ENCODE data around the gene SEMA3F. TPM values are rescaled to one million over a fixed set of nuclear protein-coding genes. Genes with fewer than 3 reads are reported as not detected.

The SEMA3F gene
- total RNA-seq, 4 donors from 2014 or later = 13.2 to 44.2 (median 38.2) TPM

DNA sequence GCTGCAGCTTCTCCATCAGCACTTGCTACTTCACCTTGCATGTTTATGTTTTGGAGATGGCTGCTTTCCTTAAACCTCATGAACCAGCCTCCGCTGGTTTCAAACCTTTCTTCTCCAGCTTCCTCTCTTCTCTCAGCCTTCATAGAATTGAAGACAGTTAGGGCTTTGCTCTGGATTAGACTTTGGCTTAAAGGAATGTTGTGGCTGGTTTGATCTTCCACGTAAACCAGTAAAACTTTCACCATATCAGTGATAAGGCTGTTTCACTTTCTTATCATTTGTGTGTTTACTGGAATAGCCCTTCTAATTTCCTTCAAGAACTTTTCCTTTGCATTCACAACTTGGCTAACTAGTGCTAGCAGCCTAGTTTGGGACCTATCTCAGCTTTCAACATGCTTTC, 24.6 kb downstream of the SEMA3F start:
- no peak overlapping the region for H3K27ac ChIP-seq
- H3K27me3 ChIP-seq = no peaks in the 10 kb centered on the region
- H3K4me3 ChIP-seq (replicated peaks in 1 of 3) = no peak overlapping the region
- no peak for TF ChIP-seq POLR2A (IDR thresholded peaks at IDR 0.05)
- TF ChIP-seq, protein P1, sequence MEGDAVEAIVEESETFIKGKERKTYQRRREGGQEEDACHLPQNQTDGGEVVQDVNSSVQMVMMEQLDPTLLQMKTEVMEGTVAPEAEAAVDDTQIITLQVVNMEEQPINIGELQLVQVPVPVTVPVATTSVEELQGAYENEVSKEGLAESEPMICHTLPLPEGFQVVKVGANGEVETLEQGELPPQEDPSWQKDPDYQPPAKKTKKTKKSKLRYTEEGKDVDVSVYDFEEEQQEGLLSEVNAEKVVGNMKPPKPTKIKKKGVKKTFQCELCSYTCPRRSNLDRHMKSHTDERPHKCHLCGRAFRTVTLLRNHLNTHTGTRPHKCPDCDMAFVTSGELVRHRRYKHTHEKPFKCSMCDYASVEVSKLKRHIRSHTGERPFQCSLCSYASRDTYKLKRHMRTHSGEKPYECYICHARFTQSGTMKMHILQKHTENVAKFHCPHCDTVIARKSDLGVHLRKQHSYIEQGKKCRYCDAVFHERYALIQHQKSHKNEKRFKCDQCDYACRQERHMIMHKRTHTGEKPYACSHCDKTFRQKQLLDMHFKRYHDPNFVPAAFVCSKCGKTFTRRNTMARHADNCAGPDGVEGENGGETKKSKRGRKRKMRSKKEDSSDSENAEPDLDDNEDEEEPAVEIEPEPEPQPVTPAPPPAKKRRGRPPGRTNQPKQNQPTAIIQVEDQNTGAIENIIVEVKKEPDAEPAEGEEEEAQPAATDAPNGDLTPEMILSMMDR (IDR thresholded peaks at IDR 0.05) = no peak
- peaks cover 6 to 8% of the 10 kb centered on the region in 2 donors for H3K36me3 ChIP-seq
- H3K4me1 ChIP-seq = no peaks in the 10 kb centered on the region
- intact Hi-C loops (cut with DNase I) = no loop called here
- 47 to 91% methylated on average over 2 of the region's 2 CpGs for WGBS, 2 donors
- H3K9me3 ChIP-seq = no peaks in the 10 kb centered on the region
- DNase-seq = no peak

DNA sequence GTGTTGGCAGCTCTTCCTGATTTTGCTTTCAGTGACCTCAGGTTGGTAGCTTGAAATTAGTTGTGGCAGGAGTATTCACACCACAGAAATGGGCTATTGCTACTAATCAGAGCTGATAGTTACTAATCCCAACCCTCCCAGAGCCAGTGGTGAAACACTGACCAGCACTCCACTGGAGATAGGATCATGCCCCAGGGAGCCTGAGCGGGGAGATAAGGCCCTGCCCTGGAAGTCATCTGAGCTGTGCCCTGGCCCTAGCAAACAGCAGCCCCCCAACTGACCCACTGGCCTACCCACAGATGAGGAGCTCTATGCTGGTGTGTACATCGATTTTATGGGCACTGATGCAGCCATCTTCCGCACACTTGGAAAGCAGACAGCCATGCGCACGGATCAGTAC, 26.9 kb downstream of the SEMA3F start:
- Histone ChIP-seq H3K27ac (no peak overlapping the region), H3K4me3 (replicated peaks in 1 of 3) (no peak overlapping the region), H3K27me3 (no peaks in the 10 kb centered on the region), H3K4me1 (no peaks in the 10 kb centered on the region), H3K9me3 (no peaks in the 10 kb centered on the region), H3K36me3 (peaks cover 0 to 8% of the 10 kb centered on the region in 2 donors)
- WGBS, 2 donors = 94 to 100% methylated on average over 4 of the region's 5 CpGs
- DNase-seq = no peak
- intact Hi-C loops (cut with DNase I) = no loop called here
- no peak for TF ChIP-seq POLR2A (IDR thresholded peaks at IDR 0.05)
- TF ChIP-seq, protein P1 (IDR thresholded peaks at IDR 0.05) = no peak

DNA sequence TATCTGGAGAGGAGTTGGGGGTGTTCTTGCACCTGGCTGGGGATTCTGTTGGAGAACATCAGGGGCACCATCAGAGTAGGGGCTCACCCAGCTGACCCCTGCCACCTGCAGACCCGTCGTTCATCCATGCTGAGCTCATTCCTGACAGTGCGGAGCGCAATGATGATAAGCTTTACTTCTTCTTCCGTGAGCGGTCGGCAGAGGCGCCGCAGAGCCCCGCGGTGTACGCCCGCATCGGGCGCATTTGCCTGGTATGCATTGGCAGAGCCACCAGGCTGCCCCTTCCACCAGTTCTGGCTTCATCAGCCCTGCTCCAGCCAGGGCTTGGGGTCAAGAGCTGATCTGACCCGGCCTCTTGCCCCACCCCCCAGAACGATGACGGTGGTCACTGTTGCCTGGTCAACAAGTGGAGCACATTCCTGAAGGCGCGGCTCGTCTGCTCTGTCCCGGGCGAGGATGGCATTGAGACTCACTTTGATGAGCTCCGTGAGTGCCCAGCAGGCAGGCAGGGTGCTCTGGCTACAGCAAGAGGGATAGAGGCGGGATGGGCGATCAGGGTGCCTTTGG, 27.5 kb downstream of the SEMA3F start:
- WGBS, 2 donors = 84 to 87% methylated on average over 12 to 26 of the region's 26 CpGs
- DNase-seq = no peak
- intact Hi-C loops (cut with DNase I) = no loop called here

DNA sequence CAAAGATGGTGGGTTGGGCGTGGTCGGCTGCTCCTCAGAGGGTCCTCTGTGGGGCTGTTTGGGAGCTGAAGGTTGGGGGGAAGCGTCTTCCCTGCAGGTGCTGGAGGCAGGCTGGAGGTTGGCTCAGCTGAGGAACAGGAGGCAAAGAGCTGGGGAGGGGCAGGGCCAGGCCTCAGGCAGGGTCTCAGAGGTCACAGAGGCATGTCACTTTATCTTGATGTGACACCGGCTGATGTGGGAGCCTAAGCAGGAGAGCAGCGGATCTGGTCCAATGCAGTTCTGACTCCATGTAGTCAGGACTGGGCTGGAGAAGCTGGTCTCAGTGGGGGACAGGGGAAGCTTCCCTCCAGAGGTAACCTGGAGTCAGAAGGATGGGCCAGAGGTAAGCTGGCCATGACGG, 28.6 kb downstream of the SEMA3F start:
- Histone ChIP-seq H3K9me3 (no peaks in the 10 kb centered on the region), H3K4me3 (replicated peaks in 1 of 3) (no peak overlapping the region), H3K36me3 (peaks cover 0 to 8% of the 10 kb centered on the region in 2 donors), H3K4me1 (no peaks in the 10 kb centered on the region), H3K27ac (no peak overlapping the region), H3K27me3 (no peaks in the 10 kb centered on the region)
- intact Hi-C loops (cut with DNase I) = no loop called here
- no peak for DNase-seq
- TF ChIP-seq, protein P1 (IDR thresholded peaks at IDR 0.05) = no peak
- no peak for TF ChIP-seq POLR2A (IDR thresholded peaks at IDR 0.05)
- WGBS, 2 donors = 90 to 97% methylated on average over 2 to 6 of the region's 6 CpGs

More for the DNA sequence above, 27.5 kb downstream of the SEMA3F start:
- no peak overlapping the region for H3K4me3 ChIP-seq (replicated peaks in 1 of 3)
- H3K9me3 ChIP-seq = no peaks in the 10 kb centered on the region
- no peaks in the 10 kb centered on the region for H3K27me3 ChIP-seq
- TF ChIP-seq POLR2A (IDR thresholded peaks at IDR 0.05) = no peak
- TF ChIP-seq, protein P1 (IDR thresholded peaks at IDR 0.05) = no peak
- H3K4me1 ChIP-seq = no peaks in the 10 kb centered on the region
- peaks cover 0 to 8% of the 10 kb centered on the region in 2 donors for H3K36me3 ChIP-seq
- no peak overlapping the region for H3K27ac ChIP-seq

DNA sequence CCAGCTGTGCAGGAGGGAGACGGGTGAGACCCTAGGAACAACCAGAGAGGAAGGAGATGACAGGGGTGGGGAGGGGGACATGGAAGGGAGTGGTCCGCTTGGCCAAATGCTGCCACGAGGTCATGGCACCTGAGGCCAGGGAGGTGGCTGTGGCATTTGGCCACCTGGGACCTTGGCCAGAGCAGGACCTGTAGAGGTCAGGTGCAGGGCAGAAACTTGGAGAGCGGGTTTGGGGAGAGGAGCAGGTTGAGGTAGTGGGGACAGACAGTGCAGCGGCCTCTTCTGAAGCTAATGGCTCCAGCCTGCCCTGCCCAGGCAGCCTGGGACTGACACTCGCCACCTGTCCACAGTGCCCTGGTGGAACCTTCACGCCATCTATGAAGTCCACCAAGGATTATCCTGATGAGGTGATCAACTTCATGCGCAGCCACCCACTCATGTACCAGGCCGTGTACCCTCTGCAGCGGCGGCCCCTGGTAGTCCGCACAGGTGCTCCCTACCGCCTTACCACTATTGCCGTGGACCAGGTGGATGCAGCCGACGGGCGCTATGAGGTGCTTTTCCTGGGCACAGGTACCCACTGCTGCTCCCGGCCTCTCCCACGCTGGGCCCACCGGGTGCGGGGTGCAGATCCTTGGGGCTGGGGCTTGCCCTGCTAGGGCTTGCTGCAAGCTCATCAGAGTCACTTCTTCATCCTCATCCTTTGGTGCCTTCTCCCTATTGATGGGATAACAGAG, 29.3 kb downstream of the SEMA3F start:
- no peak for DNase-seq
- Histone ChIP-seq H3K36me3 (peaks cover 0 to 8% of the 10 kb centered on the region in 2 donors), H3K9me3 (no peaks in the 10 kb centered on the region), H3K27ac (no peak overlapping the region), H3K27me3 (no peaks in the 10 kb centered on the region), H3K4me3 (replicated peaks in 1 of 3) (no peak overlapping the region), H3K4me1 (no peaks in the 10 kb centered on the region)
- TF ChIP-seq, protein P1 (IDR thresholded peaks at IDR 0.05) = no peak
- TF ChIP-seq POLR2A (IDR thresholded peaks at IDR 0.05) = no peak
- intact Hi-C loops (cut with DNase I) = no loop called here
- WGBS, 2 donors = 86 to 95% methylated on average over 7 to 20 of the region's 21 CpGs

Measured in thyroid gland (tissue), 4 donors.